BLaER1 treated with 17β-estradiol and CSF1 and Interleukin-3, amounts not matched to agents 10 nM and 100 nM (cell line): ENCODE data around the gene JADE1.

ENCODE experiments used
- H3K27ac ChIP-seq, 11 experiments: shearing (Covaris generic); formaldehyde crosslinking; 2 replicates each; pipeline ENCODE4 v1.8.1; 2022
- H3K27me3 ChIP-seq, 11 experiments: shearing (Covaris generic); formaldehyde crosslinking; 2 replicates each; pipeline ENCODE4 v1.8.1; 2022
- H3K36me3 ChIP-seq, 11 experiments: shearing (Covaris generic); formaldehyde crosslinking; 2 replicates each; pipeline ENCODE4 v1.8.1; 2022
- H3K4me1 ChIP-seq, 10 experiments: shearing (Covaris generic); formaldehyde crosslinking; 2 replicates each; pipeline ENCODE4 v1.8.1; 2022
- H3K4me2 ChIP-seq, 11 experiments: shearing (Covaris generic); formaldehyde crosslinking; 2 replicates each; pipeline ENCODE4 v1.8.1; 2022
- H3K4me3 ChIP-seq, 10 experiments: shearing (Covaris generic); formaldehyde crosslinking; 2 replicates each; pipeline ENCODE4 v1.8.1; 2022
- H3K9ac ChIP-seq, 11 experiments: shearing (Covaris generic); formaldehyde crosslinking; 2 replicates each; pipeline ENCODE4 v1.8.1; 2022
- H3K9me3 ChIP-seq, 11 experiments: shearing (Covaris generic); formaldehyde crosslinking; replicated peaks in 1 of 11; 2 replicates each; pipeline ENCODE4 v1.8.1; 2022
- H4K20me1 ChIP-seq, 11 experiments: shearing (Covaris generic); formaldehyde crosslinking; 2 replicates each; pipeline ENCODE4 v1.8.1; 2022
- Cebpa-rat ChIP-seq, 11 experiments: shearing (Covaris generic); IDR thresholded peaks; 2 replicates each; pipeline ENCODE4 v1.8.1; 2022

The JADE1 gene

GRCh38 chr4:128803783-128804182 lies 5.7 kb upstream of the JADE1 start:
- H3K9me3 ChIP-seq, result no peaks in the 10 kb centered on the region
- H3K9ac ChIP-seq, result no peak overlapping the region
- no peak overlapping the region for H3K4me2 ChIP-seq
- H3K27me3 ChIP-seq, result no peaks in the 10 kb centered on the region
- H3K27ac ChIP-seq, result no peak overlapping the region
- H3K4me1 ChIP-seq, result no peaks in the 10 kb centered on the region
- H3K4me3 ChIP-seq, result no peak overlapping the region
- no peak for TF ChIP-seq Cebpa-rat (IDR thresholded peaks at IDR 0.05)
- no peaks in the 10 kb centered on the region for H4K20me1 ChIP-seq
- H3K36me3 ChIP-seq, result no peaks in the 10 kb centered on the region

GRCh38 chr4:128810331-128810870 lies 901 bp downstream of the JADE1 start:
- Histone ChIP-seq H3K9me3 (peaks cover 0 to 6% (median 5%) of the 10 kb centered on the region in 11 experiments; a peak in 13 of 22 replicates), H4K20me1 (peaks cover 0 to 23% (median 0%) of the 10 kb centered on the region in 11 experiments; a peak in 4 of 22 replicates), H3K36me3 (no peaks in the 10 kb centered on the region; a peak in 1 of 22 replicates), H3K27ac (peak overlapping the region; percentile 48 to 100 (median 99)), H3K27me3 (no peaks in the 10 kb centered on the region), H3K4me3 (peak overlapping the region; percentile 74 to 94 (median 86)), H3K4me2 (peak overlapping the region; percentile 79 to 99 (median 91)), H3K9ac (peak overlapping the region; percentile 80 to 99 (median 98)), H3K4me1 (peaks cover 13 to 24% (median 18%) of the 10 kb centered on the region in 10 experiments)
- TF ChIP-seq Cebpa-rat (IDR thresholded peaks at IDR 0.05), result no peak

GRCh38 chr4:128810871-128811570 lies 1.5 kb downstream of the JADE1 start:
- peaks cover 0 to 28% (median 0%) of the 10 kb centered on the region in 11 experiments; a peak in 4 of 22 replicates for H4K20me1 ChIP-seq
- H3K27me3 ChIP-seq, result no peaks in the 10 kb centered on the region
- peak overlapping the region; percentile 79 to 99 (median 91) for H3K4me2 ChIP-seq
- peaks cover 13 to 26% (median 18%) of the 10 kb centered on the region in 10 experiments for H3K4me1 ChIP-seq
- peaks cover 0 to 6% (median 5%) of the 10 kb centered on the region in 11 experiments; a peak in 13 of 22 replicates for H3K9me3 ChIP-seq
- peak overlapping the region; percentile 74 to 94 (median 86) for H3K4me3 ChIP-seq
- peak overlapping the region; percentile 80 to 99 (median 98) for H3K9ac ChIP-seq
- TF ChIP-seq Cebpa-rat (IDR thresholded peaks at IDR 0.05), result no peak
- H3K36me3 ChIP-seq, result no peaks in the 10 kb centered on the region; a peak in 1 of 22 replicates
- peak overlapping the region; percentile 19 to 100 (median 99); a peak in 21 of 22 replicates for H3K27ac ChIP-seq

DNA sequence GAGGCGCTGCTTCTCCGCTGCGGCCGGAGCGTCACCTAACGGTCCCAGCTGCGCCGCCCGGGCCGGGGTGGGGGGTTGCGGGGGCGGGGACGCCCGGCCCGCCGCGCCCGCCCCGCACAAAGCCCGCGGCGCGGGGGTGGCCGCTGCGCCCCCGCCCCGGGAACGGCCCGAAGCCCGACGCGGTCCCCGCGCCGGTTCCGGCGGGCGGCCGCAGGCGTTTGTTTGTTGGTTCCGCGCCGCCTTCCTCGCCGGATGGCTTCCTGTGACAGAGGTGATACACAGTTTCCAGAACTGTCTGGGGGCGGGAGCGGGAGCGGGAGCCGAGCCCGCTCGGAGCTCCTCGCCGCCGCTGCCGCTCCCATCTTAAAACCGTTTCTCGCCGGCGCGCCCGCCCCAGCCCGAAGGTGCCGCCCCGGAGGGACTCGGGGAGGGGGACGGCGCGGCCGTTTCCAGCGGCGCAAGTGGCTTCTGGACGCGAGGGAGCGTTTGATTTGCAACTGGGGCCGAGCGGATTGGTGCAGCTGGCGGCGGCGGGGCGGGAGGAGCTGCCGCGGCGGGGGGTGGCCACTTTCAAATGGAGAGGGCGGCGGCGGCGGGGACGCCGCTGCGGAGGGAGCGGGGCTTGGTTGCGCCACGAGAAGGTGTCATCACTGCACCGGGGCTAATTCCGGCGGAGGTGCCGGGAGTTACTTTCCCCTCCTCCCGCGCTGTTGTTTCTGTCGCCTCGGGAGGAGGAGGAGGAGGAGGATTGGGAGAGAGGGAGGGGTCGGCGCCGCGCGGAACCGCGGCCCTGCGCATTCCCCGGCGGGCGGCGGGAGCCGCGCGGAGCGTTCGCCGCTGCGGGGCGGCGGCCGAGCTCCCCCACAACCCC lies 2.3 kb downstream of the JADE1 start:
- H3K4me1 ChIP-seq, result peaks cover 13 to 26% (median 18%) of the 10 kb centered on the region in 10 experiments
- H3K9ac ChIP-seq, result peak overlapping the region; percentile 80 to 99 (median 98)
- TF ChIP-seq Cebpa-rat (IDR thresholded peaks at IDR 0.05), result peak in 9 of 11 experiments; percentile 16 to 89 (median 66); a peak in 16 of 22 replicates
- H3K27ac ChIP-seq, result peak overlapping the region; percentile 48 to 100 (median 99); a peak in 21 of 22 replicates
- peaks cover 0 to 28% (median 0%) of the 10 kb centered on the region in 11 experiments; a peak in 4 of 22 replicates for H4K20me1 ChIP-seq
- peaks cover 0 to 8% (median 5%) of the 10 kb centered on the region in 11 experiments; a peak in 10 of 22 replicates for H3K36me3 ChIP-seq
- no peaks in the 10 kb centered on the region for H3K27me3 ChIP-seq
- peak overlapping the region; percentile 74 to 94 (median 86) for H3K4me3 ChIP-seq
- H3K4me2 ChIP-seq, result peak overlapping the region; percentile 79 to 99 (median 91)
- peaks cover 0 to 6% (median 5%) of the 10 kb centered on the region in 11 experiments; a peak in 13 of 22 replicates for H3K9me3 ChIP-seq

DNA sequence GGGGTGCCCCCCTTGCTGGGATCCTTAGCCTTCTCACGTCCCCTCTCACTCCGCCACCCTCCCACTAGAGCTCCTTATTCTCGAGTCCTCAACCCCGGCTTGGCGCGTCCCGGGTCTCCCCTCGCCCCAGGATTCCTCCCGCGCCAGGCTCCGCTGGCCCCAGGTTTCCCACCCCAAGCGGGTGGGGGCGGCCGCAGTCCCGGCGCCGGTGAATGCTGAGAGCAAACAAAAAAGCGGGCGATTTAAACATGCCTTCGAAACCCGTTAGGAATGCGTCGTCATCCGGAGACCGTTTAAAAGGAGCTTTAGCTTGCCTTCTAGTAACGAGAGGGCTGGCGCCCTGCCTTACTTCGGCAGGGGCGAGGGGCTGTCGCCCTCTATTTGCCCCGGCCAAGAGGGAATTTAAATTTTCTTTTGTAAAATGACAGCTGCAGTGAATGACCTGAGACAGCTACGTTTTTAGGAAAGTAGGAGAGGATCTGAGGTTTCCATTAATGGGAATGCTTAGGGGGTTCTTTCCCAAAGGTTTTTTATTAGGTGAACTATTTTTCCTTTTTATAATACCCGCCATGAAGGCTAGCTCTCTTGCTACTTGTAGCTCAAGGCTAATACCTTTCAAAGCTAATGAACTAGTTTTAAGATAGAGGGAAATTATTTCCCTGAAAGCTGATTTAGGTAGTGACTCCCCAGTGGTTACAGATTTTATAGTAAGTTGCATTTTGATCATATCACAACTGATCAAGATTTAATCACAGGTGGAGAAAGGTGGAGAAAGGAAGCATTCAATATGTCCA lies 3.1 kb downstream of the JADE1 start:
- peak overlapping the region; percentile 74 to 94 (median 86) for H3K4me3 ChIP-seq
- peak overlapping the region; percentile 79 to 97 (median 90) for H3K4me2 ChIP-seq
- H3K27me3 ChIP-seq, result no peaks in the 10 kb centered on the region
- TF ChIP-seq Cebpa-rat (IDR thresholded peaks at IDR 0.05), result no peak
- H3K4me1 ChIP-seq, result peaks cover 13 to 26% (median 18%) of the 10 kb centered on the region in 10 experiments
- H3K27ac ChIP-seq, result peak overlapping the region; percentile 48 to 100 (median 99); a peak in 21 of 22 replicates
- peaks cover 0 to 16% (median 9%) of the 10 kb centered on the region in 11 experiments; a peak in 10 of 22 replicates for H3K36me3 ChIP-seq
- peaks cover 0 to 34% (median 0%) of the 10 kb centered on the region in 11 experiments; a peak in 4 of 22 replicates for H4K20me1 ChIP-seq
- H3K9me3 ChIP-seq, result peaks cover 0 to 6% (median 5%) of the 10 kb centered on the region in 11 experiments; a peak in 13 of 22 replicates
- H3K9ac ChIP-seq, result peak overlapping the region; percentile 80 to 99 (median 98)

GRCh38 chr4:128813965-128814364 lies 4.5 kb downstream of the JADE1 start:
- TF ChIP-seq Cebpa-rat (IDR thresholded peaks at IDR 0.05), result no peak
- Histone ChIP-seq H3K9me3 (peaks cover 0 to 9% (median 5%) of the 10 kb centered on the region in 11 experiments; a peak in 13 of 22 replicates), H3K27ac (peak overlapping the region in 8 of 11 experiments; percentile 95 to 100 (median 99); a peak in 15 of 22 replicates), H3K27me3 (no peaks in the 10 kb centered on the region), H3K9ac (peak overlapping the region in 8 of 11 experiments; percentile 95 to 99 (median 98); a peak in 11 of 22 replicates), H3K4me2 (peak overlapping the region; percentile 4 to 97 (median 88); a peak in 20 of 22 replicates), H4K20me1 (peaks cover 0 to 45% (median 0%) of the 10 kb centered on the region in 11 experiments; a peak in 4 of 22 replicates), H3K4me3 (peak overlapping the region in 2 of 10 experiments; percentile 86 to 87; a peak in 3 of 20 replicates), H3K36me3 (peaks cover 0 to 29% (median 19%) of the 10 kb centered on the region in 11 experiments; a peak in 14 of 22 replicates), H3K4me1 (peaks cover 13 to 34% (median 22%) of the 10 kb centered on the region in 10 experiments)

- peak overlapping the region in 2 of 11 experiments; percentile 2 to 17; a peak in 2 of 22 replicates for H3K27ac ChIP-seq
- H3K9me3 ChIP-seq, result peaks cover 0 to 11% (median 5%) of the 10 kb centered on the region in 11 experiments; a peak in 13 of 22 replicates
- peaks cover 0 to 46% (median 26%) of the 10 kb centered on the region in 11 experiments; a peak in 14 of 22 replicates for H3K36me3 ChIP-seq
- no peak overlapping the region for H3K9ac ChIP-seq
- peaks cover 0 to 67% (median 0%) of the 10 kb centered on the region in 11 experiments; a peak in 7 of 22 replicates for H4K20me1 ChIP-seq
- no peak overlapping the region for H3K4me3 ChIP-seq
- no peaks in the 10 kb centered on the region for H3K27me3 ChIP-seq
- peaks cover 6 to 24% (median 14%) of the 10 kb centered on the region in 10 experiments for H3K4me1 ChIP-seq
- H3K4me2 ChIP-seq, result peak overlapping the region in 4 of 11 experiments; percentile 2 to 18 (median 12); a peak in 4 of 22 replicates
- TF ChIP-seq Cebpa-rat (IDR thresholded peaks at IDR 0.05), result no peak
Measured at GRCh38 chr4:128818442-128818841, 8.9 kb downstream of the JADE1 start.
